HCT116 (cell line): ENCODE data around the gene RIPOR2. TPM values are rescaled to one million over a fixed set of nuclear protein-coding genes. Genes with fewer than 3 reads are reported as not detected.

Experiments used
- ATAC-seq: fragments of 200-7000 bp; cut with Tn5 transposase; 2 replicates; pipeline ENCODE4 v1.9.1; 2020; ENCODE audit warnings: mild to moderate bottlenecking, moderate library complexity
- BruUV-seq: library from RNA; stranded (reverse); fragments of 400-500 nt; replicated peaks from 2 replicates; lab custom pipeline; 2021; lab: Mats Ljungman, UMichigan
- CTCF ChIA-PET: fragments of 300-600 bp; sonication (Branson Sonifier 250); formaldehyde crosslinking; loops from one replicate; lab custom pipeline; 2021; ENCODE audit warnings: antibody characterized with exemption; lab: Charles Lee
- POLR2A ChIA-PET: fragments of 300-600, 350-600 bp; sonication (Branson Sonifier 250); formaldehyde crosslinking; loops from one replicate; lab custom pipeline; 2021; ENCODE audit warnings: antibody characterized with exemption; lab: Charles Lee
- RAD21 ChIA-PET, 2 experiments: fragments of 300-600 bp; sonication (Branson Sonifier 250); formaldehyde crosslinking; loops; one replicate each; lab custom pipeline; 2023; ENCODE audit warnings: low total read pairs in 2 of 2; ENCODE audit not compliant: uncharacterized antibody in 2 of 2, unreplicated experiment in 2 of 2, low non-redundant PET in 1 of 2; lab: Charles Lee
- DNase-seq: peaks from one replicate; pipeline ENCODE4 v3.0.0-alpha.2; 2010; ENCODE audit warnings: low read depth, low spot score
- H2AFZ ChIP-seq: fragments of 200-600 bp; shearing (Covaris generic), sonication (generic); 2 replicates; pipeline ENCODE4 v1.6.1; 2017; ENCODE audit warnings: low read depth, mixed run types, mixed read lengths, antibody characterized with exemption, low read length; ENCODE audit not compliant: poor library complexity, severe bottlenecking
- H3K27ac ChIP-seq: 2 replicates; pipeline ENCODE4 v1.5.1; 2012; ENCODE audit warnings: low read depth, low read length
- H3K27me3 ChIP-seq: fragments of 200-600 bp; sonication (generic); 2 replicates; pipeline ENCODE4 v1.6.1; 2016; ENCODE audit warnings: mixed run types, low read length, mixed read lengths; ENCODE audit not compliant: insufficient read depth
- H3K36me3 ChIP-seq, 2 experiments: fragments of 200-500 bp in 1 of 2; fragments of 200-600 bp in 1 of 2; sonication (Bioruptor generic) in 1 of 2; sonication (generic) in 1 of 2; 2 replicates each; pipeline versions ENCODE4 v1.5.1 to v1.6.1; 2014 to 2016; ENCODE audit warnings: low read length in 2 of 2, inconsistent platforms in 1 of 2, mixed read lengths in 1 of 2, mixed run types in 1 of 2; ENCODE audit not compliant: insufficient read depth in 2 of 2, control insufficient read depth in 1 of 2
- H3K4me1 ChIP-seq, 2 experiments: fragments of 200-600 bp in 1 of 2; sonication (generic) in 1 of 2; 2 replicates each; pipeline versions ENCODE4 v1.5.1 to v1.6.1; 2012 to 2017; ENCODE audit warnings: low read length in 2 of 2, inconsistent platforms in 1 of 2, mild to moderate bottlenecking in 1 of 2, mixed read lengths in 1 of 2, mixed run types in 1 of 2, moderate library complexity in 1 of 2; ENCODE audit not compliant: insufficient read depth in 2 of 2, control insufficient read depth in 1 of 2
- H3K4me2 ChIP-seq: fragments of 200-600 bp; sonication (generic); 2 replicates; pipeline ENCODE4 v1.6.1; 2017; ENCODE audit warnings: mixed run types, low read length, mixed read lengths
- H3K4me3 ChIP-seq, 2 experiments: fragments of 200-600 bp in 1 of 2; sonication (generic) in 1 of 2; replicated peaks in 1 of 2; 2 replicates each; pipeline ENCODE4 v1.5.1; 2011 to 2016; ENCODE audit warnings: low read length in 2 of 2, control low read depth in 1 of 2, low read depth in 1 of 2, mild to moderate bottlenecking in 1 of 2, mixed read lengths in 1 of 2, mixed run types in 1 of 2
- H3K79me2 ChIP-seq: fragments of 200-600 bp; sonication (generic); 2 replicates; pipeline ENCODE4 v1.6.1; 2017; ENCODE audit warnings: mild to moderate bottlenecking, mixed run types, low read length, moderate library complexity, mixed read lengths; ENCODE audit not compliant: insufficient read depth
- H3K9ac ChIP-seq: fragments of 200-600 bp; sonication (generic); 2 replicates; pipeline ENCODE4 v1.6.1; 2016; ENCODE audit warnings: low read length, mixed read lengths
- H3K9me2 ChIP-seq: fragments of 200-600 bp; sonication (generic), shearing (Covaris generic); 2 replicates; pipeline ENCODE4 v1.6.1; 2017; ENCODE audit warnings: mixed run types, mild to moderate bottlenecking, moderate library complexity; ENCODE audit not compliant: insufficient read depth
- H3K9me3 ChIP-seq, 2 experiments: fragments of 200-500 bp in 1 of 2; fragments of 200-600 bp in 1 of 2; sonication (Bioruptor generic) in 1 of 2; sonication (generic) in 1 of 2; 2 replicates each; pipeline ENCODE4 v1.6.1; 2014 to 2017; ENCODE audit warnings: low read length in 2 of 2, mixed read lengths in 2 of 2, inconsistent platforms in 1 of 2, low read depth in 1 of 2, mild to moderate bottlenecking in 1 of 2, mixed run types in 1 of 2, moderate library complexity in 1 of 2; ENCODE audit not compliant: control insufficient read depth in 1 of 2, insufficient read depth in 1 of 2
- H4K20me1 ChIP-seq: fragments of 200-600 bp; sonication (generic), shearing (Covaris generic); 2 replicates; pipeline ENCODE4 v1.6.1; 2017; ENCODE audit warnings: mixed run types, mild to moderate bottlenecking, moderate library complexity; ENCODE audit not compliant: insufficient read depth
- ATF3 ChIP-seq: IDR thresholded peaks from 2 replicates; pipeline ENCODE4 v1.6.1; 2012
- CBX3 ChIP-seq: IDR thresholded peaks from 2 replicates; pipeline ENCODE4 v1.6.1; 2012; ENCODE audit warnings: low read depth
- CEBPB ChIP-seq: IDR thresholded peaks from 2 replicates; pipeline ENCODE4 v1.6.1; 2012; ENCODE audit warnings: low read depth
- CTCF ChIP-seq, 3 experiments: fragments of 200-600 bp in 1 of 3; sonication (generic) in 1 of 3; IDR thresholded peaks in 2 of 3; conservative IDR thresholded peaks in 1 of 3; 2 replicates each; pipeline ENCODE4 v1.5.1; 2012 to 2017; ENCODE audit warnings: low read depth in 2 of 3, low read length in 2 of 3, antibody characterized with exemption in 1 of 3, borderline replicate concordance in 1 of 3, control low read depth in 1 of 3, mild to moderate bottlenecking in 1 of 3, mixed read lengths in 1 of 3, mixed run types in 1 of 3, moderate library complexity in 1 of 3; ENCODE audit not compliant: insufficient read depth in 1 of 3
- ELF1 ChIP-seq: IDR thresholded peaks from 2 replicates; pipeline ENCODE4 v1.6.1; 2012; ENCODE audit warnings: low read depth, borderline replicate concordance
- EZH2 ChIP-seq: fragments of 200-600 bp; sonication (generic); IDR thresholded peaks from 2 replicates; pipeline ENCODE4 v1.6.1; 2017; ENCODE audit warnings: antibody characterized with exemption, mixed run types
- FOSL1 ChIP-seq: IDR thresholded peaks from 2 replicates; pipeline ENCODE4 v1.6.1; 2012; ENCODE audit warnings: low read depth
- JUND ChIP-seq: IDR thresholded peaks from 2 replicates; pipeline ENCODE4 v1.6.1; 2012
- MAX ChIP-seq: IDR thresholded peaks from 2 replicates; pipeline ENCODE4 v1.6.1; 2012
- POLR2A ChIP-seq: IDR thresholded peaks from 2 replicates; pipeline ENCODE4 v1.7.0; 2011; ENCODE audit warnings: borderline replicate concordance; ENCODE audit not compliant: insufficient read depth, insufficient read length; ENCODE audit errors: extremely low read depth
- POLR2AphosphoS5 ChIP-seq: IDR thresholded peaks from 2 replicates; pipeline ENCODE4 v1.6.1; 2011; ENCODE audit warnings: mild to moderate bottlenecking, low read depth, low read length, moderate library complexity
- REST ChIP-seq: IDR thresholded peaks from 2 replicates; pipeline ENCODE4 v1.6.1; 2012; ENCODE audit warnings: low read depth
- SIN3A ChIP-seq: IDR thresholded peaks from 2 replicates; pipeline ENCODE4 v1.6.1; 2012; ENCODE audit warnings: low read depth
- SP1 ChIP-seq: IDR thresholded peaks from 2 replicates; pipeline ENCODE4 v1.6.1; 2012; ENCODE audit warnings: low read depth
- SRF ChIP-seq: IDR thresholded peaks from 2 replicates; pipeline ENCODE4 v1.6.1; 2012; ENCODE audit warnings: low read depth
- TCF7L2 ChIP-seq: IDR thresholded peaks from 2 replicates; pipeline ENCODE4 v1.7.0; 2011; ENCODE audit warnings: borderline replicate concordance, inconsistent platforms; ENCODE audit not compliant: insufficient read depth, insufficient read length; ENCODE audit errors: extremely low read depth
- YY1 ChIP-seq: IDR thresholded peaks from 2 replicates; pipeline ENCODE4 v1.6.1; 2011; ENCODE audit warnings: low read length, low read depth, moderate library complexity, mild to moderate bottlenecking; ENCODE audit not compliant: insufficient replicate concordance; ENCODE audit errors: extremely low read depth
- ZBTB33 ChIP-seq: IDR thresholded peaks from 2 replicates; pipeline ENCODE4 v1.6.1; 2011; ENCODE audit warnings: mild to moderate bottlenecking, low read length, moderate library complexity; ENCODE audit not compliant: insufficient replicate concordance; ENCODE audit errors: extremely low read depth
- ZFX ChIP-seq: fragments of 450-650 bp; IDR thresholded peaks from 2 replicates; pipeline ENCODE4 v1.6.1; 2017
- ZNF274 ChIP-seq: fragments of 200-500 bp; sonication (Bioruptor generic); IDR thresholded peaks from 2 replicates; pipeline ENCODE4 v1.6.1; 2014; ENCODE audit warnings: mild to moderate bottlenecking, low read depth, low read length, inconsistent platforms
- intact Hi-C: fragments of 100-400 bp; cut with micrococcal nuclease; formaldehyde crosslinking; loops from 2 replicates; pipeline ENCODE4 v1.10.0; 2022
- total RNA-seq: library from RNA; stranded (reverse); gene quantifications from one replicate; pipeline ENCODE4 v1.2.1, GENCODE V29; 2021; ENCODE audit not compliant: unreplicated experiment

RIPOR2 gene
- total RNA-seq, 1 experiment from 2014 or later: 0.44 TPM

- H3K9me2 ChIP-seq: no peaks in the 10 kb centered on the region
- intact Hi-C loops: no loop called here
- TF ChIP-seq SP1 (no peak), JUND (no peak), ATF3 (no peak), TCF7L2 (no peak), CEBPB (no peak), SIN3A (no peak), REST (no peak), POLR2AphosphoS5 (no peak), ZFX (no peak), ELF1 (no peak), SRF (no peak), CTCF (IDR thresholded peaks at IDR 0.05 in 2 of 3, conservative IDR thresholded peaks at IDR 0.05 in 1 of 3; ENCODE audit: borderline replicate concordance in 1 of 3, insufficient read depth in 1 of 3, low read depth in 2 of 3, low read length in 2 of 3) (no peak), POLR2A (no peak), ZBTB33 (no peak), FOSL1 (no peak), YY1 (no peak), ZNF274 (no peak), MAX (no peak), CBX3 (no peak), EZH2 (no peak)
- TF ChIP-seq, all 23 proteins: peak for 0
- Histone ChIP-seq H3K9me3 (no peaks in the 10 kb centered on the region), H3K36me3 (no peaks in the 10 kb centered on the region), H3K4me2 (no peak overlapping the region), H2AFZ (no peak overlapping the region), H3K79me2 (no peaks in the 10 kb centered on the region), H3K27me3 (no peaks in the 10 kb centered on the region), H3K4me3 (no peak overlapping the region), H3K4me1 (no peaks in the 10 kb centered on the region), H4K20me1 (no peaks in the 10 kb centered on the region), H3K9ac (no peak overlapping the region), H3K27ac (no peak overlapping the region)
- no TSS peak for BruUV-seq
- ATAC-seq (no peak), DNase-seq (no peak)
- ChIA-PET RAD21 (no interaction called here), POLR2A (no interaction called here), CTCF (interaction anchor here (1.4 kb wide), 1 partner anchor 10 kb away, joined by 6 read pairs; no protein-coding TSS in a partner anchor)
Observed at GRCh38 chr6:24924580-24925356, 11.0 kb downstream of the RIPOR2 start.
